Lower leg skin (tissue), 3 donors: Measurements from ENCODE around the gene ZNF808.
"Not testable (repeated sequence)": the region's sequence is repeated elsewhere in the genome, so short reads cannot be mapped to it uniquely, and the experiment has no call there.

Experiments used
- POLR2A ChIP-seq, 2 donors: fragments of 450-650 bp; IDR thresholded peaks; one replicate each; pipeline ENCODE4 v1.6.1; 2016 to 2017; ENCODE audit warnings: antibody characterized with exemption in 2 of 2, mild to moderate bottlenecking in 1 of 2, moderate library complexity in 1 of 2
- TF ChIP-seq, protein P1 (sequence below), 3 donors: fragments of 450-650 bp; IDR thresholded peaks; one replicate each; pipeline ENCODE4 v1.5.1; 2016; ENCODE audit warnings: antibody characterized with exemption in 3 of 3, mild to moderate bottlenecking in 3 of 3, moderate library complexity in 2 of 3

DNA sequence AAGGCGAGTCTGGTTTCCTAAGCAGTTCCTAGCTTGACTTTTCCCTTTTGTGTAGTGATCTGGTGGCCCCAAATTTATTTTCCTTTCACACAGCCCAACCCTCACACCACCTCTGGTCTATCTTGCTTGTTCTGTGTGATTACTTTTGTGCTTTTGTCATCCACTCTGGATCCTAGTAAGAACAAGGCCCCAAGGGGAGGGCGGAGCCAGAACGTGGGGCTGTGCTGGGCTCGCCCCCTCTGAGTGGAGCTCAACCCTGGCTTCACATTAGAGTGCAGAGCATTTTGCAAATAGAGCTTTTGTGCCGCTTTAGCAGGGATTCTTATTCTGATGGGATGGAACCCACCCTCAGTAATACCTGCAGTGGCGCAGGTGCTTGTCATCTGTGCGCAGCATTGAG is 42.4 kb upstream of the ZNF808 start:
- TF ChIP-seq, protein P1, sequence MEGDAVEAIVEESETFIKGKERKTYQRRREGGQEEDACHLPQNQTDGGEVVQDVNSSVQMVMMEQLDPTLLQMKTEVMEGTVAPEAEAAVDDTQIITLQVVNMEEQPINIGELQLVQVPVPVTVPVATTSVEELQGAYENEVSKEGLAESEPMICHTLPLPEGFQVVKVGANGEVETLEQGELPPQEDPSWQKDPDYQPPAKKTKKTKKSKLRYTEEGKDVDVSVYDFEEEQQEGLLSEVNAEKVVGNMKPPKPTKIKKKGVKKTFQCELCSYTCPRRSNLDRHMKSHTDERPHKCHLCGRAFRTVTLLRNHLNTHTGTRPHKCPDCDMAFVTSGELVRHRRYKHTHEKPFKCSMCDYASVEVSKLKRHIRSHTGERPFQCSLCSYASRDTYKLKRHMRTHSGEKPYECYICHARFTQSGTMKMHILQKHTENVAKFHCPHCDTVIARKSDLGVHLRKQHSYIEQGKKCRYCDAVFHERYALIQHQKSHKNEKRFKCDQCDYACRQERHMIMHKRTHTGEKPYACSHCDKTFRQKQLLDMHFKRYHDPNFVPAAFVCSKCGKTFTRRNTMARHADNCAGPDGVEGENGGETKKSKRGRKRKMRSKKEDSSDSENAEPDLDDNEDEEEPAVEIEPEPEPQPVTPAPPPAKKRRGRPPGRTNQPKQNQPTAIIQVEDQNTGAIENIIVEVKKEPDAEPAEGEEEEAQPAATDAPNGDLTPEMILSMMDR (IDR thresholded peaks at IDR 0.05): not testable (repeated sequence)
- TF ChIP-seq POLR2A (IDR thresholded peaks at IDR 0.05): not testable (repeated sequence)
